HG03060 (cell line): ENCODE measurements around the gene PPP2R5B.

Experiments
- ATAC-seq: cut with Tn5 transposase; IDR thresholded peaks from one replicate; pipeline ENCODE4 v1.9.1; 2021; ENCODE audit warnings: low read depth, moderate number of reproducible peaks; ENCODE audit not compliant: unreplicated experiment

Gene PPP2R5B

GRCh38 chr11:64905516-64906313 lies 18.8 kb upstream of the PPP2R5B start:
- no peak for ATAC-seq

- no peak for ATAC-seq
Observed at GRCh38 chr11:64906314-64906635, 18.2 kb upstream of the PPP2R5B start.

- no peak for ATAC-seq
Observed at GRCh38 chr11:64908766-64909165, 15.7 kb upstream of the PPP2R5B start.

GRCh38 chr11:64909653-64910343 lies 14.7 kb upstream of the PPP2R5B start:
- ATAC-seq: no peak

- ATAC-seq: no peak
Observed at GRCh38 chr11:64910451-64911093, 13.9 kb upstream of the PPP2R5B start.

- no peak for ATAC-seq
Observed at GRCh38 chr11:64911142-64911541, 13.3 kb upstream of the PPP2R5B start.

- ATAC-seq: no peak
Observed at GRCh38 chr11:64911689-64912088, 12.8 kb upstream of the PPP2R5B start.

GRCh38 chr11:64913171-64913727 lies 11.2 kb upstream of the PPP2R5B start:
- ATAC-seq: no peak

GRCh38 chr11:64914123-64914522 lies 10.4 kb upstream of the PPP2R5B start:
- no peak for ATAC-seq

GRCh38 chr11:64915376-64915887 lies 9.1 kb upstream of the PPP2R5B start:
- ATAC-seq: no peak

- no peak for ATAC-seq
Observed at GRCh38 chr11:64916040-64916774, 8.3 kb upstream of the PPP2R5B start.

GRCh38 chr11:64916775-64917662 lies 7.5 kb upstream of the PPP2R5B start, which contains the start of gene ATG2A:
Gene ATG2A, minus strand, starts transcription at chr11:64917209. Its CDS starts 74 bp downstream, at chr11:64917135.
- peak; percentile 95 for ATAC-seq

GRCh38 chr11:64917663-64917995 lies 6.9 kb upstream of the PPP2R5B start:
- no peak for ATAC-seq

- no peak for ATAC-seq
Observed at GRCh38 chr11:64918017-64918416, 6.5 kb upstream of the PPP2R5B start.

GRCh38 chr11:64919627-64920026 lies 4.9 kb upstream of the PPP2R5B start:
- ATAC-seq: no peak

- no peak for ATAC-seq
Observed at GRCh38 chr11:64920124-64920523, 4.4 kb upstream of the PPP2R5B start.

GRCh38 chr11:64921384-64921783 lies 3.1 kb upstream of the PPP2R5B start:
- no peak for ATAC-seq

GRCh38 chr11:64923151-64923661 lies 1.3 kb upstream of the PPP2R5B start:
- no peak for ATAC-seq

GRCh38 chr11:64924910-64925284 lies 408 bp downstream of the PPP2R5B start:
- ATAC-seq: no peak
